Breast epithelium (tissue), 4 donors: ENCODE data around the gene SHTN1. TPM values are rescaled to one million over a fixed set of nuclear protein-coding genes. Genes with fewer than 3 reads are reported as not detected.

Experiments used
- DNase-seq, 2 donors: peaks; one replicate each; pipeline ENCODE4 v3.0.0-alpha.2; 2019; ENCODE audit warnings: low spot score in 2 of 2
- H3K27ac ChIP-seq, 2 donors: fragments of 200-600 bp; sonication (generic) in 1 of 2; one replicate each; pipeline ENCODE4 v1.5.1; 2016 to 2019; ENCODE audit warnings: mild to moderate bottlenecking in 1 of 2
- H3K27me3 ChIP-seq, 2 donors: fragments of 200-600 bp; sonication (generic) in 1 of 2; one replicate each; pipeline versions ENCODE4 v1.5.1 to v1.6.0; 2017 to 2019; ENCODE audit warnings: control low read depth in 1 of 2, mild to moderate bottlenecking in 1 of 2
- H3K36me3 ChIP-seq: fragments of 200-600 bp; one replicate; pipeline ENCODE4 v1.5.1; 2019
- H3K4me1 ChIP-seq, 2 donors: fragments of 200-600 bp; sonication (generic); one replicate each; pipeline ENCODE4 v1.5.1; 2016 to 2019; ENCODE audit warnings: control low read depth in 1 of 2
- H3K4me3 ChIP-seq, 3 donors: fragments of 200-600 bp; sonication (generic); 1 replicate in 2 of 3; 2 replicates in 1 of 3; pipeline ENCODE4 v1.5.1; 2016 to 2019; ENCODE audit warnings: mild to moderate bottlenecking in 3 of 3, moderate library complexity in 2 of 3
- H3K9me3 ChIP-seq, 2 donors: fragments of 200-600 bp; sonication (generic) in 1 of 2; one replicate each; pipeline ENCODE4 v1.5.1; 2016 to 2019; ENCODE audit warnings: control low read depth in 1 of 2
- CTCF ChIP-seq, 3 donors: fragments of 450-650 bp; IDR thresholded peaks; one replicate each; pipeline ENCODE4 v1.5.1; 2016 to 2017; ENCODE audit warnings: antibody characterized with exemption in 3 of 3, mild to moderate bottlenecking in 3 of 3, moderate library complexity in 3 of 3
- POLR2A ChIP-seq: fragments of 450-650 bp; IDR thresholded peaks from one replicate; pipeline ENCODE4 v1.6.1; 2016; ENCODE audit warnings: antibody characterized with exemption, mild to moderate bottlenecking, moderate library complexity
- POLR2AphosphoS5 ChIP-seq, 3 donors: sonication (generic); formaldehyde crosslinking; IDR thresholded peaks; one replicate each; pipeline ENCODE4 v1.6.1; 2017; ENCODE audit warnings: antibody characterized with exemption in 3 of 3
- intact Hi-C: fragments of 100-400 bp; cut with DNase I; formaldehyde crosslinking; loops from one replicate; pipeline ENCODE4 v1.15.1; 2023; ENCODE audit warnings: low total_unique reads
- total RNA-seq, 3 donors: library from RNA; depleted of rRNA; stranded (reverse); fragments of >200 nt; gene quantifications; one replicate each; pipeline ENCODE4 v1.1.0, GENCODE V29; 2016

Gene SHTN1
- total RNA-seq, 3 donors from 2014 or later = 14.4 to 36.0 (median 17.8) TPM

GRCh38 chr10:116968331-116968730 is 36.7 kb downstream of the SHTN1 start:
- no peak for DNase-seq
- Histone ChIP-seq H3K36me3 (no peaks in the 10 kb centered on the region), H3K27me3 (no peaks in the 10 kb centered on the region), H3K9me3 (no peaks in the 10 kb centered on the region), H3K4me3 (no peak overlapping the region), H3K4me1 (no peaks in the 10 kb centered on the region), H3K27ac (no peak overlapping the region)
- no peak for TF ChIP-seq POLR2A
- TF ChIP-seq CTCF (IDR thresholded peaks at IDR 0.05) = no peak
- TF ChIP-seq POLR2AphosphoS5 (IDR thresholded peaks at IDR 0.05) = no peak
- intact Hi-C loops = no loop called here

- Histone ChIP-seq H3K27ac (no peak overlapping the region), H3K27me3 (no peaks in the 10 kb centered on the region), H3K9me3 (no peaks in the 10 kb centered on the region), H3K36me3 (no peaks in the 10 kb centered on the region), H3K4me3 (no peak overlapping the region), H3K4me1 (no peaks in the 10 kb centered on the region)
- TF ChIP-seq CTCF (IDR thresholded peaks at IDR 0.05) = no peak
- no peak for TF ChIP-seq POLR2A
- TF ChIP-seq POLR2AphosphoS5 (IDR thresholded peaks at IDR 0.05) = no peak
- intact Hi-C loops = no loop called here
- no peak for DNase-seq
These were observed 43.4 kb downstream of the SHTN1 start for GRCh38 chr10:116961406-116962251.

- no peak overlapping the region for H3K4me3 ChIP-seq
- DNase-seq = no peak
- intact Hi-C loops = no loop called here
- TF ChIP-seq POLR2A (no peak), POLR2AphosphoS5 (IDR thresholded peaks at IDR 0.05) (no peak), CTCF (IDR thresholded peaks at IDR 0.05) (no peak)
- no peaks in the 10 kb centered on the region for H3K9me3 ChIP-seq
- no peaks in the 10 kb centered on the region for H3K36me3 ChIP-seq
- no peaks in the 10 kb centered on the region for H3K4me1 ChIP-seq
- no peaks in the 10 kb centered on the region for H3K27me3 ChIP-seq
- H3K27ac ChIP-seq = no peak overlapping the region
These were observed 44.8 kb downstream of the SHTN1 start for GRCh38 chr10:116960066-116960776.

GRCh38 chr10:116952729-116953128 is 52.3 kb downstream of the SHTN1 start:
- Histone ChIP-seq H3K4me1 (no peaks in the 10 kb centered on the region), H3K27me3 (no peaks in the 10 kb centered on the region), H3K4me3 (no peak overlapping the region), H3K9me3 (no peaks in the 10 kb centered on the region), H3K36me3 (no peaks in the 10 kb centered on the region), H3K27ac (no peak overlapping the region)
- intact Hi-C loops = no loop called here
- no peak for DNase-seq
- no peak for TF ChIP-seq POLR2AphosphoS5 (IDR thresholded peaks at IDR 0.05)
- no peak for TF ChIP-seq POLR2A
- TF ChIP-seq CTCF (IDR thresholded peaks at IDR 0.05) = no peak

- Histone ChIP-seq H3K4me3 (no peak overlapping the region), H3K36me3 (no peaks in the 10 kb centered on the region), H3K27ac (no peak overlapping the region), H3K27me3 (no peaks in the 10 kb centered on the region), H3K9me3 (no peaks in the 10 kb centered on the region), H3K4me1 (no peaks in the 10 kb centered on the region)
- no peak for DNase-seq
- no peak for TF ChIP-seq POLR2A
- no peak for TF ChIP-seq POLR2AphosphoS5 (IDR thresholded peaks at IDR 0.05)
- no peak for TF ChIP-seq CTCF (IDR thresholded peaks at IDR 0.05)
- intact Hi-C loops = no loop called here
These were observed 56.5 kb downstream of the SHTN1 start for GRCh38 chr10:116948530-116948870.
